Measurements from ENCODE around the gene IFITM5. TPM values are rescaled to one million over a fixed set of nuclear protein-coding genes. Genes with fewer than 3 reads are reported as not detected.

IFITM5 gene
- total RNA-seq, 1 experiment from 2014 or later = not detected

DNA sequence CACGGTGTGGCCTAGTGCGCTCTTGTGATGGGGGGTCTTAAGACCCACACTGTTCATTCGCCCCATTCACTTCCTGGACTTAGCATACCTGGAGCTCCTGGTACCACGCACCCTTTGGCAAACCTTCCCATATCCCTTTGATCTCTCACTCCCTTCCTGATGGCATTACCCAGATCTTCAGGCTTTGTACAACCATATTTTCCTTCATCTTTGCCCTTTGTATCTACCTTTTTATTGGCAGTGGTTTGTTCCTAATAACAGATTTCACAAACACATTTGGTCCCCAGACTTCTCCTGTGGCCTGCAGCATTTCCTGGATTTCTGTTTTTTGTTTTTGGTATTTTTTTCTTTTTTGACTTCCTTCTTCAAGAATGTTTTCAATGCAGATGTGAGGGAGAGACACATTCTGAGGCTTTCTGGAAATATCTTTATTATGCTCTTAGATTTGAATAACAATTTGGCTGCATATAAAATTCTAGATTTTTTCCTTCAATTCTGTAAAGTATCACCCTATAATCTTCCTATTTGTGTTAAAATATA lies 37.4 kb upstream of the IFITM5 start:
- no peak overlapping the region for H2BK12ac ChIP-seq (ENCODE audit: insufficient read length, low read depth, low read length)
- no CpG with 5 or more reads among the region's 4 CpGs for WGBS (ENCODE audit: extremely low coverage, insufficient read length, low lambda C conversion rate)
- H3K4ac ChIP-seq (ENCODE audit: low read depth, low read length) = no peak overlapping the region
- H3K27me3 ChIP-seq (ENCODE audit: insufficient read depth, low read length) = no peaks in the 10 kb centered on the region
- no peak overlapping the region for H3K4me3 Mint-ChIP-seq
- no peaks in the 10 kb centered on the region for H3K79me1 ChIP-seq (ENCODE audit: insufficient read depth, low read depth, low read length, poor library complexity, severe bottlenecking)
- H2AFZ ChIP-seq (ENCODE audit: low read length) = no peak overlapping the region
- peaks cover 48 to 52% of the 10 kb centered on the region in 2 experiments for H3K4me1 Mint-ChIP-seq
- peaks cover 3% of the 10 kb centered on the region for H3K27me3 Mint-ChIP-seq (ENCODE audit: low read depth)
- H3K9ac ChIP-seq (ENCODE audit: extremely low read depth, insufficient read length, low read length) = no peak overlapping the region
- H3K4me2 ChIP-seq (ENCODE audit: insufficient read depth, insufficient read length, low read length) = no peak overlapping the region
- peaks cover 16 to 20% of the 10 kb centered on the region in 2 experiments for H3K9me3 Mint-ChIP-seq
- TF ChIP-seq, protein P1, sequence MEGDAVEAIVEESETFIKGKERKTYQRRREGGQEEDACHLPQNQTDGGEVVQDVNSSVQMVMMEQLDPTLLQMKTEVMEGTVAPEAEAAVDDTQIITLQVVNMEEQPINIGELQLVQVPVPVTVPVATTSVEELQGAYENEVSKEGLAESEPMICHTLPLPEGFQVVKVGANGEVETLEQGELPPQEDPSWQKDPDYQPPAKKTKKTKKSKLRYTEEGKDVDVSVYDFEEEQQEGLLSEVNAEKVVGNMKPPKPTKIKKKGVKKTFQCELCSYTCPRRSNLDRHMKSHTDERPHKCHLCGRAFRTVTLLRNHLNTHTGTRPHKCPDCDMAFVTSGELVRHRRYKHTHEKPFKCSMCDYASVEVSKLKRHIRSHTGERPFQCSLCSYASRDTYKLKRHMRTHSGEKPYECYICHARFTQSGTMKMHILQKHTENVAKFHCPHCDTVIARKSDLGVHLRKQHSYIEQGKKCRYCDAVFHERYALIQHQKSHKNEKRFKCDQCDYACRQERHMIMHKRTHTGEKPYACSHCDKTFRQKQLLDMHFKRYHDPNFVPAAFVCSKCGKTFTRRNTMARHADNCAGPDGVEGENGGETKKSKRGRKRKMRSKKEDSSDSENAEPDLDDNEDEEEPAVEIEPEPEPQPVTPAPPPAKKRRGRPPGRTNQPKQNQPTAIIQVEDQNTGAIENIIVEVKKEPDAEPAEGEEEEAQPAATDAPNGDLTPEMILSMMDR (conservative IDR thresholded peaks at IDR 0.05) = no peak
- no peak overlapping the region for H2BK5ac ChIP-seq (ENCODE audit: insufficient read length, low read length)
- H3T11ph ChIP-seq (ENCODE audit: low read length) = no peak overlapping the region
- no peak overlapping the region for H2BK15ac ChIP-seq (ENCODE audit: low read depth, low read length)
- H4K5ac ChIP-seq (ENCODE audit: insufficient read length, low read depth, low read length) = no peak overlapping the region
- no peak overlapping the region for H3K14ac ChIP-seq (ENCODE audit: insufficient read depth, low read length)
- H2AK5ac ChIP-seq (ENCODE audit: insufficient read length, low read length) = no peak overlapping the region
- peaks cover 12% of the 10 kb centered on the region for H3K4me1 ChIP-seq (ENCODE audit: insufficient read depth, low read length)
- no peak overlapping the region for H4K91ac ChIP-seq (ENCODE audit: insufficient read length, low read depth, low read length)
- no peak overlapping the region for H3K56ac ChIP-seq (ENCODE audit: insufficient read length, low read depth, low read length)
- no peak overlapping the region for H2BK20ac ChIP-seq (ENCODE audit: low read depth, low read length, poor library complexity, severe bottlenecking)
- H3K79me2 ChIP-seq (ENCODE audit: insufficient read depth, low read length) = no peaks in the 10 kb centered on the region
- no peaks in the 10 kb centered on the region for H3K23me2 ChIP-seq (ENCODE audit: insufficient read length, low read depth, low read length, poor library complexity, severe bottlenecking)
- H3K18ac ChIP-seq (ENCODE audit: insufficient read length, low read depth, low read length) = no peak overlapping the region
- no peak overlapping the region for H3K27ac ChIP-seq (ENCODE audit: insufficient read length, low read depth, low read length)
- no peak overlapping the region for H4K8ac ChIP-seq (replicated peaks; ENCODE audit: insufficient read length, low read depth, low read length)
- no peak overlapping the region for H2BK120ac ChIP-seq (ENCODE audit: low read depth, low read length, poor library complexity, severe bottlenecking)
- peaks cover 4 to 20% (median 9%) of the 10 kb centered on the region in 3 experiments; a peak in 6 of 7 replicates for H3K36me3 Mint-ChIP-seq (ENCODE audit: insufficient read depth in 1 of 3, low read depth in 3 of 3)
- peak overlapping the region in 2 of 3 experiments; percentile 7 to 55; a peak in 4 of 7 replicates for H3K27ac Mint-ChIP-seq
- no peak for DNase-seq
- no peaks in the 10 kb centered on the region for H4K20me1 ChIP-seq (ENCODE audit: control insufficient read depth, insufficient read depth, insufficient read length)
- no peaks in the 10 kb centered on the region for H3K9me3 ChIP-seq (ENCODE audit: control insufficient read depth, low read depth, low read length)
- no peak overlapping the region for H3K23ac ChIP-seq (ENCODE audit: insufficient read length, low read depth, low read length)
